HG03354 (cell line): Measurements from ENCODE around the gene OLFML2B.
"Not testable (repeated sequence)": the region's sequence is repeated elsewhere in the genome, so short reads cannot be mapped to it uniquely, and the experiment has no call there.

ENCODE experiments used
- ATAC-seq: cut with Tn5 transposase; IDR thresholded peaks from one replicate; pipeline ENCODE4 v1.9.1; 2021; ENCODE audit warnings: mild to moderate bottlenecking; ENCODE audit not compliant: unreplicated experiment, poor library complexity, severe bottlenecking

Gene OLFML2B

GRCh38 chr1:162038624-162039023, 15.0 kb upstream of the OLFML2B start:
- ATAC-seq, result no peak

- ATAC-seq, result no peak
These were observed 12.5 kb upstream of the OLFML2B start for GRCh38 chr1:162036163-162036562.

GRCh38 chr1:162035241-162035640, 11.6 kb upstream of the OLFML2B start:
- ATAC-seq, result no peak

GRCh38 chr1:162033428-162033827, 9.8 kb upstream of the OLFML2B start:
- ATAC-seq, result no peak

GRCh38 chr1:162030759-162031280, 7.2 kb upstream of the OLFML2B start:
- ATAC-seq, result no peak

GRCh38 chr1:162029157-162029556, 5.5 kb upstream of the OLFML2B start:
- no peak for ATAC-seq

GRCh38 chr1:162028726-162029125, 5.1 kb upstream of the OLFML2B start:
- ATAC-seq, result peak; percentile 74

GRCh38 chr1:162026881-162027280, 3.2 kb upstream of the OLFML2B start:
- ATAC-seq, result no peak

GRCh38 chr1:162025541-162025940, 1.9 kb upstream of the OLFML2B start:
- no peak for ATAC-seq

GRCh38 chr1:162023181-162023546, 505 bp downstream of the OLFML2B start:
- no peak for ATAC-seq

- no peak for ATAC-seq
These were observed 1.0 kb downstream of the OLFML2B start for GRCh38 chr1:162022626-162023025.

- no peak for ATAC-seq
These were observed 2.5 kb downstream of the OLFML2B start for GRCh38 chr1:162021124-162021523.

GRCh38 chr1:162020150-162020549, 3.5 kb downstream of the OLFML2B start:
- no peak for ATAC-seq

GRCh38 chr1:162019446-162019845, 4.2 kb downstream of the OLFML2B start:
- no peak for ATAC-seq

- ATAC-seq, result no peak
These were observed 4.7 kb downstream of the OLFML2B start for GRCh38 chr1:162019006-162019405.

GRCh38 chr1:162018418-162018817, 5.3 kb downstream of the OLFML2B start:
- ATAC-seq, result no peak

- ATAC-seq, result not testable (repeated sequence)
These were observed 5.9 kb downstream of the OLFML2B start for GRCh38 chr1:162017791-162018190.

GRCh38 chr1:162016631-162017030, 7.0 kb downstream of the OLFML2B start:
- ATAC-seq, result no peak

- ATAC-seq, result no peak
These were observed 8.5 kb downstream of the OLFML2B start for GRCh38 chr1:162015196-162015595.

- ATAC-seq, result no peak
These were observed 9.5 kb downstream of the OLFML2B start for GRCh38 chr1:162014202-162014601.

GRCh38 chr1:162013289-162013688, 10.4 kb downstream of the OLFML2B start:
- no peak for ATAC-seq

- no peak for ATAC-seq
These were observed 12.2 kb downstream of the OLFML2B start for GRCh38 chr1:162011337-162012012.
